Naive thymus-derived CD4-positive, alpha-beta T cell (primary cell): ENCODE data around the gene THSD4. TPM values are rescaled to one million over a fixed set of nuclear protein-coding genes. Genes with fewer than 3 reads are reported as not detected.

Experiments
- ATAC-seq: fragments of 150-1000 bp; cut with Tn5 transposase; 2 replicates; pipeline ENCODE4 v1.10.0; 2021; ENCODE audit warnings: mild to moderate bottlenecking, moderate library complexity
- CTCF ChIA-PET: fragments of 350-600 bp; sonication (Branson Sonifier 250); formaldehyde crosslinking; loops from one replicate; lab custom pipeline; 2021; ENCODE audit warnings: antibody characterized with exemption; lab: Charles Lee
- POLR2A ChIA-PET: fragments of 350-600 bp; sonication (Branson Sonifier 250); formaldehyde crosslinking; loops from one replicate; lab custom pipeline; 2021; ENCODE audit warnings: antibody characterized with exemption, inconsistent platforms; lab: Charles Lee
- DNase-seq, 9 donors: peaks; one replicate each; pipeline versions ENCODE4 v3.0.0 to v3.0.0-alpha.2; 2020 to 2022; ENCODE audit warnings: mixed read lengths in 1 of 9
- H3K27ac ChIP-seq: one replicate; pipeline ENCODE4 v1.7.0; 2013; ENCODE audit warnings: mild to moderate bottlenecking, low read depth, low read length, moderate library complexity
- H3K27me3 ChIP-seq, 2 donors: one replicate each; pipeline ENCODE4 v1.7.0; 2013; ENCODE audit warnings: low read length in 2 of 2, mild to moderate bottlenecking in 2 of 2, moderate library complexity in 2 of 2; ENCODE audit not compliant: control insufficient read depth in 2 of 2, insufficient read depth in 2 of 2
- H3K36me3 ChIP-seq, 3 experiments: 1 replicate in 2 of 3; 2 replicates in 1 of 3; pipeline ENCODE4 v1.7.0; 2013; ENCODE audit warnings: low read length in 3 of 3, mild to moderate bottlenecking in 3 of 3, moderate library complexity in 1 of 3; ENCODE audit not compliant: insufficient read depth in 3 of 3, control insufficient read depth in 2 of 3
- H3K4me1 ChIP-seq, 2 donors: one replicate each; pipeline ENCODE4 v1.7.0; 2013; ENCODE audit warnings: low read length in 2 of 2, mild to moderate bottlenecking in 2 of 2, moderate library complexity in 1 of 2; ENCODE audit not compliant: control insufficient read depth in 2 of 2, insufficient read depth in 2 of 2
- H3K4me3 ChIP-seq: 2 replicates; pipeline ENCODE4 v1.7.0; 2013; ENCODE audit warnings: mild to moderate bottlenecking, low read length
- H3K9me3 ChIP-seq, 3 experiments: 1 replicate in 2 of 3; 2 replicates in 1 of 3; pipeline ENCODE4 v1.7.0; 2013; ENCODE audit warnings: low read length in 3 of 3; ENCODE audit not compliant: control insufficient read depth in 2 of 3
- H3K27ac Mint-ChIP-seq, 9 donors: one replicate each; pipeline ENCODE4 v1.8.0; 2020 to 2022; ENCODE audit warnings: mixed read lengths in 9 of 9, mild to moderate bottlenecking in 8 of 9, moderate library complexity in 5 of 9, inconsistent platforms in 2 of 9
- H3K27me3 Mint-ChIP-seq, 5 donors: one replicate each; pipeline ENCODE4 v1.8.0; 2021 to 2022; ENCODE audit warnings: mixed read lengths in 5 of 5, mild to moderate bottlenecking in 1 of 5
- H3K36me3 Mint-ChIP-seq, 5 donors: one replicate each; pipeline ENCODE4 v1.8.0; 2020 to 2022; ENCODE audit warnings: mixed read lengths in 5 of 5, mild to moderate bottlenecking in 3 of 5, inconsistent platforms in 1 of 5
- H3K4me1 Mint-ChIP-seq, 7 donors: one replicate each; pipeline ENCODE4 v1.8.0; 2020 to 2022; ENCODE audit warnings: mixed read lengths in 7 of 7, mild to moderate bottlenecking in 3 of 7, inconsistent platforms in 1 of 7
- H3K4me3 Mint-ChIP-seq, 10 donors: one replicate each; pipeline ENCODE4 v1.8.0; 2020 to 2022; ENCODE audit warnings: mild to moderate bottlenecking in 10 of 10, mixed read lengths in 10 of 10, moderate library complexity in 6 of 10, inconsistent platforms in 2 of 10
- H3K9me3 Mint-ChIP-seq, 11 donors: one replicate each; pipeline ENCODE4 v1.8.0; 2020 to 2022; ENCODE audit warnings: mixed read lengths in 11 of 11, mild to moderate bottlenecking in 4 of 11, inconsistent platforms in 1 of 11, moderate library complexity in 1 of 11
- intact Hi-C, 2 donors: fragments of 100-400 bp; cut with micrococcal nuclease; formaldehyde crosslinking; loops; one replicate each; pipeline ENCODE4 v1.15.1; 2023
- polyA plus RNA-seq, 2 donors: library from polyadenylated mRNA; unstranded; fragments of 300-500 nt; fragmentation: Illumina TruSeq; gene quantifications; one replicate each; pipeline ENCODE4 v1.2.3, GENCODE V29; 2021
- total RNA-seq, 6 experiments: library from RNA in 5 of 6; stranded (reverse) in 5 of 6; gene quantifications; 1 replicate in 5 of 6; 2 replicates in 1 of 6; pipeline ENCODE4 v1.2.3 and lab custom pipeline; 2021 to 2026

Gene THSD4
- total and polyA plus RNA-seq, 7 experiments from 2014 or later, result not detected

DNA sequence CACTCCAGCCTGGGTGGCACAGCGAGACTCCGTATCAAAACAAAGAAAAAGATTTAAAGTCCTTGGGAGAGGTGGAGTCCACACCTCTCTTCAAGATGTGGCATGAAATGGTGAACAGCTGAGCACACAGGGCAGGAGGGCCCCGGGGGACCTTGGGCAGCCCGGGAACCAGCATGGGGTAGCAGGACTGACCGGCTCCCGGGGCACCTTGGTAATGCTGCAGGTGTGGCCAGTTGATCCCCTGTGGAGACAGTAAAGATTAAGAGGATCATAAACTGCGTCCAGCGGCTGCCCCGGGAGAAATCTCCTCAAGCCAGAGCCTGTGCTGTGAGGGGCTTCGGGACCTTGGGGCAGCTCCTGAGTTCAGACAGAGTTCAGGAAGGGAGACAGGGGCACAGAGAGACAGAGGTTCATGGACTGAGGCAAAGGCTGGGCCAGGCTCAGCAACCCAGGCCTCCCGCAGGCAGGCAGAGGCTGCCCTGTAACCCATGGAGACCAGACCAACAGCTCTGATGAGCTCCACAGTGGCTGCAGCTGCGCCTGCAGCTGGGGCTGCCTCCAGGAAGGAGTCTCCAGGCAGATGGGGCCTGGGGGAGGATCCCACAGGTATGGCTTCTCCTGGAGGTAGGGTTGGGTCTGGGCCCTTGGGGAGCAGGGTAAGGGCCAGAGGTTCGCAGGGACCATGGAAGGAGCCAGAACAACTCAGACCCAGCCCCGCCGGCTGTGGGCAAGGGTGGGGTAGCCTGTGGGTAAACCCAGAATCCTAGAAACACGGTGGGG is 695.2 kb downstream of the THSD4 start, which contains the start of gene NR2E3:
Gene NR2E3, plus strand, starts transcription at position 299 of the 780 bp plus-strand sequence. Its CDS starts 190 bp downstream, at position 489.
- ATAC-seq (no peak), DNase-seq (no peak)
- H3K27ac ChIP-seq, result no peak within 1 kb of the TSS
- POLR2A ChIA-PET, result no interaction called here
- no peaks in the 10 kb centered on the region for H3K27me3 ChIP-seq
- H3K4me1 Mint-ChIP-seq, result no peaks in the 10 kb centered on the region
- no peak within 1 kb of the TSS for H3K4me3 Mint-ChIP-seq
- H3K4me3 ChIP-seq, result no peak within 1 kb of the TSS
- no peaks in the 10 kb centered on the region for H3K36me3 ChIP-seq
- H3K9me3 ChIP-seq, result no peaks in the 10 kb centered on the region
- peaks cover 0 to 4% (median 0%) of the 10 kb centered on the region in 5 donors for H3K27me3 Mint-ChIP-seq
- no peaks in the 10 kb centered on the region for H3K36me3 Mint-ChIP-seq
- peaks cover 0 to 2% (median 0%) of the 10 kb centered on the region in 11 donors for H3K9me3 Mint-ChIP-seq
- intact Hi-C loops, result no loop called here
- CTCF ChIA-PET, result no interaction called here
- no peaks in the 10 kb centered on the region for H3K4me1 ChIP-seq
- no peak within 1 kb of the TSS for H3K27ac Mint-ChIP-seq

DNA sequence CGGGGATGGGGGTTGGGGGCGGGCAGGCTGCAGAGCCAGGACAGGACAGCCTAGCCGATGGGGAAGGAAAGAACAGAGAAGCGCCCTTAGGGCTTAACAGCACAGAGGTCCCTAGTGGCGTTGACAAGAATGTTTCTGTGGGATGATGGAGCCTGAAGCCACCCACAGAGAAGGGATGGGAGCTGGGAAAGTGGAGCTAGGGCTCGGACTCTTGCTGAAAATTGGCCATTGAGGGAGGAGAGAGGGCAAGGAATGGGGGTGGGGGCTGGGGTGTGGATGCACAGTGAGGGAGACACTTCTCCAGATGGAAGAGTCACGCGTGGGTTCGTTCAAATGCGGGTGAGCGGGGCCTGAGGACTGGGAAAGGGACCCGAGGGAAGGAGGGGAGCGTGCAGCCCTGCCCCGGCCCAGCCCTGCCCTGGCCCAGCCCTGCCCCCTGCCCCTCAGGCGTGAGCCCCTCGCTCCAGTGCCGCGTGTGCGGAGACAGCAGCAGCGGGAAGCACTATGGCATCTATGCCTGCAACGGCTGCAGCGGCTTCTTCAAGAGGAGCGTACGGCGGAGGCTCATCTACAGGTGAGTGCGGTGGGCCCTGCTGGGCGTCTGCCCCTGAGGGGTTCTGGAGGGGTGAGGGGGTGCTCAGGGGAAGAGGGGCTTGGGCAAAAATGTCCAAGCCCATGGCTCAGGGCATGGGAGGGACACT is 695.9 kb downstream of the THSD4 start:
- H3K27me3 ChIP-seq, result no peaks in the 10 kb centered on the region
- H3K4me3 Mint-ChIP-seq, result no peak overlapping the region
- no peaks in the 10 kb centered on the region for H3K4me1 ChIP-seq
- no peaks in the 10 kb centered on the region for H3K36me3 Mint-ChIP-seq
- H3K4me3 ChIP-seq, result no peak overlapping the region
- no peaks in the 10 kb centered on the region for H3K4me1 Mint-ChIP-seq
- POLR2A ChIA-PET, result no interaction called here
- H3K36me3 ChIP-seq, result no peaks in the 10 kb centered on the region
- peaks cover 0 to 3% (median 0%) of the 10 kb centered on the region in 5 donors for H3K27me3 Mint-ChIP-seq
- H3K9me3 Mint-ChIP-seq, result no peaks in the 10 kb centered on the region
- H3K27ac ChIP-seq, result no peak overlapping the region
- DNase-seq, result no peak
- CTCF ChIA-PET, result no interaction called here
- no peaks in the 10 kb centered on the region for H3K9me3 ChIP-seq
- H3K27ac Mint-ChIP-seq, result no peak overlapping the region
- ATAC-seq, result no peak
- intact Hi-C loops, result no loop called here

DNA sequence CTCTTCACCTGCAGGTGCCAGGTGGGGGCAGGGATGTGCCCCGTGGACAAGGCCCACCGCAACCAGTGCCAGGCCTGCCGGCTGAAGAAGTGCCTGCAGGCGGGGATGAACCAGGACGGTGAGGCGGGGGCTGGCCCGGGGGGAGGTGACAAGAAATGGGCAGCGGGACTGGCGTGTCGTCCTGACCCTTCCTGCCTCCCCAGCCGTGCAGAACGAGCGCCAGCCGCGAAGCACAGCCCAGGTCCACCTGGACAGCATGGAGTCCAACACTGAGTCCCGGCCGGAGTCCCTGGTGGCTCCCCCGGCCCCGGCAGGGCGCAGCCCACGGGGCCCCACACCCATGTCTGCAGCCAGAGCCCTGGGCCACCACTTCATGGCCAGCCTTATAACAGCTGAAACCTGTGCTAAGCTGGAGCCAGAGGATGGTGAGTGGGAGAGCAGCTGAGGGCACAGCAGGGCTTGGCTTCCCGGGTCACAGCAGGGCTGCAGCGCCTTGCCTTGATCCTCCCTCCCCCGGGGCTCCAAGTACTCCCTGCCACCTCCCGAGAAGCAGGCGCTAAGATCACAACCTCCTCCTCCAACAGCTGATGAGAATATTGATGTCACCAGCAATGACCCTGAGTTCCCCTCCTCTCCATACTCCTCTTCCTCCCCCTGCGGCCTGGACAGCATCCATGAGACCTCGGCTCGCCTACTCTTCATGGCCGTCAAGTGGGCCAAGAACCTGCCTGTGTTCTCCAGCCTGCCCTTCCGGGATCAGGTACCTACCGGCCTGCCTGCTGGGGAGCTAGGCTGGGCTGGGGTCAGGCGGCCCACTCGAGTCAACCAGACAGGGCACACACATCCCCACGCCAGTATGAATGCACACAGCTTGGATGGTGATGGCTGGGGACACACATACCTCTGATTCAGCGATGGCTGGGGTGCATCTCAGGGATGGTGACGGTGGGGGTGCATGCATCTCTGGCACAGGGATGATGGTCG is 696.8 kb downstream of the THSD4 start:
- Mint-ChIP-seq H3K9me3 (no peaks in the 10 kb centered on the region), H3K27me3 (peaks cover 0 to 3% (median 0%) of the 10 kb centered on the region in 5 donors), H3K27ac (no peak overlapping the region), H3K4me1 (no peaks in the 10 kb centered on the region), H3K4me3 (no peak overlapping the region), H3K36me3 (no peaks in the 10 kb centered on the region)
- ChIA-PET POLR2A (no interaction called here), CTCF (interaction anchor here (0.6 kb wide), 1 partner anchor 859 kb away, joined by 3 read pairs; no protein-coding TSS in a partner anchor)
- Histone ChIP-seq H3K4me3 (no peak overlapping the region), H3K36me3 (no peaks in the 10 kb centered on the region), H3K9me3 (no peaks in the 10 kb centered on the region), H3K27me3 (no peaks in the 10 kb centered on the region), H3K4me1 (no peaks in the 10 kb centered on the region), H3K27ac (no peak overlapping the region)
- no peak for DNase-seq
- ATAC-seq, result no peak
- intact Hi-C loops, result no loop called here

DNA sequence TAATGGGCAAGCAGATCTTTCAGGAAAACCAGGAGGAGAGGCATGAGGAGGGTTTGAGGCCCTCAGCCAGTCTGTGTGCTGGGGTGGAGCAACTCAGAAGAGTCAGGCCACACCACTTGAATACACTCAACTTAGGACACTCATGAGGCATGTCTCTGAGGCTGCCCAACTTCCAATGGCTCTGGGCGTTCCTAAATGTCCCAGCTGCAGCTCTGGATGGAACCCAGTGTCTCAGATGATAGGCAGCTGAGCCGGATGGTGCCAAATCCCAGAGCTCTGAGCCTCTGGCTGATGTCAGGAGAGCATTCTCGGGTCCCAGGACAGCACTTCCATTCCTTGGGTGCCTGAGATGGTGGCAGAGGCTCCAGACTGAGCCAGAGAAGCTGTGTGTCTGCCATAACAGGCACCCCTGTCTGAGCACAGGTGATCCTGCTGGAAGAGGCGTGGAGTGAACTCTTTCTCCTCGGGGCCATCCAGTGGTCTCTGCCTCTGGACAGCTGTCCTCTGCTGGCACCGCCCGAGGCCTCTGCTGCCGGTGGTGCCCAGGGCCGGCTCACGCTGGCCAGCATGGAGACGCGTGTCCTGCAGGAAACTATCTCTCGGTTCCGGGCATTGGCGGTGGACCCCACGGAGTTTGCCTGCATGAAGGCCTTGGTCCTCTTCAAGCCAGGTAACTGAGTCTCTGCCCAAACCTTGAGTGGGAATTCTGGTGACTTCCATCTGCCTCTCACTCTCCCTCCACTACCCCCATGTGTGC is 697.9 kb downstream of the THSD4 start:
- Mint-ChIP-seq H3K4me3 (no peak overlapping the region), H3K27me3 (peaks cover 0 to 3% (median 0%) of the 10 kb centered on the region in 5 donors), H3K9me3 (peaks cover 0 to 10% (median 2%) of the 10 kb centered on the region in 11 donors), H3K4me1 (no peaks in the 10 kb centered on the region), H3K36me3 (peaks cover 0 to 4% (median 0%) of the 10 kb centered on the region in 5 donors), H3K27ac (no peak overlapping the region)
- DNase-seq (no peak), ATAC-seq (no peak)
- POLR2A ChIA-PET, result no interaction called here
- no peaks in the 10 kb centered on the region for H3K36me3 ChIP-seq
- no peaks in the 10 kb centered on the region for H3K4me1 ChIP-seq
- CTCF ChIA-PET, result interaction anchor here (0.6 kb wide), 1 partner anchor 858 kb away, joined by 3 read pairs; no protein-coding TSS in a partner anchor
- peaks cover 0 to under 1% (median 0%) of the 10 kb centered on the region in 3 experiments for H3K9me3 ChIP-seq
- no peak overlapping the region for H3K4me3 ChIP-seq
- intact Hi-C loops, result no loop called here
- H3K27me3 ChIP-seq, result no peaks in the 10 kb centered on the region
- H3K27ac ChIP-seq, result no peak overlapping the region

GRCh38 chr15:71813723-71814470 is 698.6 kb downstream of the THSD4 start:
- no peak for DNase-seq
- no peak overlapping the region for H3K27ac ChIP-seq
- peaks cover 0 to 7% (median 0%) of the 10 kb centered on the region in 3 experiments for H3K9me3 ChIP-seq
- no peaks in the 10 kb centered on the region for H3K4me1 ChIP-seq
- CTCF ChIA-PET, result no interaction called here
- Mint-ChIP-seq H3K27ac (no peak overlapping the region), H3K4me1 (no peaks in the 10 kb centered on the region), H3K4me3 (no peak overlapping the region), H3K36me3 (peaks cover 0 to 8% (median 0%) of the 10 kb centered on the region in 5 donors), H3K27me3 (peaks cover 0 to 3% (median 0%) of the 10 kb centered on the region in 5 donors), H3K9me3 (peaks cover 0 to 17% (median 8%) of the 10 kb centered on the region in 11 donors)
- no peak overlapping the region for H3K4me3 ChIP-seq
- intact Hi-C loops, result no loop called here
- no peaks in the 10 kb centered on the region for H3K27me3 ChIP-seq
- ATAC-seq, result no peak
- POLR2A ChIA-PET, result no interaction called here
- H3K36me3 ChIP-seq, result no peaks in the 10 kb centered on the region
